Measurements from ENCODE around the gene FAM227B.
A peak's percentile ranks its signal among the peaks of the same experiment; 100 is the strongest.
"Not testable (repeated sequence)": the region's sequence is repeated elsewhere in the genome, so short reads cannot be mapped to it uniquely, and the experiment has no call there.

The FAM227B gene

GRCh38 chr15:49620658-49621368 lies at the start of gene FAM227B, which contains the start of gene DTWD1:
Gene FAM227B, minus strand, starts transcription at chr15:49620818. Its CDS starts 5,647 bp downstream, at chr15:49615171.
Gene DTWD1, plus strand, starts transcription at chr15:49621048. Its CDS starts 4,120 bp downstream, at chr15:49625168.
- Mint-ChIP-seq H3K27me3 (no peaks in the 10 kb centered on the region), H3K4me1 (ENCODE audit: low read depth) (peaks cover 41% of the 10 kb centered on the region)

DNA sequence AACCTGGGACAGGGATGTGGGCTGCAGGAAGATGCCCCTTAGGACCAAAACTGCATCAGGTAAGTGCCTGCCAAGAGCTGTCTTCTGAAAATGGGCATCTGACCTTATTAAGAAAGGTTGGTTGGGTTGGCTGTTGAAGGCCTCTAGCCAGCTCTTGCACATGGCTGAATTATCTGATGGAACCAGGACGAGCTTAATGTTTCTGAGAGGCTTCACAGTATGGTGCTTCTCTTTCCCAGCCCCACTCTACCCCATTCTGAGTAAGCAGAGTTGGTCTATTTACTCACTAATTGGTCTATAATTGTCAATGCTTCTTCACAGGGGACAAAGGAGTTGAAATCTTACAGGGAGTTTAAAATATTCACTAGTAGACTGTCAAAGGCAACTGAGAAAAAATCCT lies 48.7 kb upstream of the FAM227B start:
- Mint-ChIP-seq H3K4me1 (ENCODE audit: low read depth) (no peaks in the 10 kb centered on the region), H3K27me3 (peaks cover 13% of the 10 kb centered on the region), H3K9me3 (no peaks in the 10 kb centered on the region), H3K27ac (no peak overlapping the region), H3K4me3 (no peak overlapping the region), H3K36me3 (ENCODE audit: low read depth) (no peaks in the 10 kb centered on the region)

More at GRCh38 chr15:49620658-49621368, at the start of gene FAM227B, which contains the start of gene DTWD1:
- Mint-ChIP-seq H3K27ac (peak within 1 kb of the TSS; percentile 96), H3K9me3 (peaks cover 7% of the 10 kb centered on the region), H3K4me3 (peak within 1 kb of the TSS; percentile 96), H3K36me3 (ENCODE audit: low read depth) (peaks cover 24% of the 10 kb centered on the region)

DNA sequence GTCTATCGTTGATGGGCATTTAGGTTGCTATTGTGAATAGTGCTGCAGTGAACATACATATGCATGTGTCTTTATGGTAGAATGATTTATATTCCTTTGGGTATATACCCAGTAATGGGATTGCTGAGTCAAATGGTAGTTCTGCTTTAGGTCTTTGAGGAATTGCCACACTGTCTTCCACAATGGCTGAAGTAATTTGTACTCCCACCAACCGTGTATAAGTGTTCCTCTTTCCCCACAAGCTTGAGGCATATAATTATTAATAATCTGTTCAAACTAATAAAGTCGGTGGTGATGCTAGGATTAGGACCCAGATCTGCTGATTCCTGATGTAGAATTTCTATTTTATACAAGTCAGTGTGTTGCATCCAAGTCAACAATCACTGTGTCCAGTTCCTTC lies 45.9 kb upstream of the FAM227B start:
- peaks cover 18% of the 10 kb centered on the region for H3K27me3 Mint-ChIP-seq
- not testable (repeated sequence) for H3K4me3 Mint-ChIP-seq; H3K27ac Mint-ChIP-seq; H3K36me3 Mint-ChIP-seq (ENCODE audit: low read depth); H3K9me3 Mint-ChIP-seq; H3K4me1 Mint-ChIP-seq (ENCODE audit: low read depth)

DNA sequence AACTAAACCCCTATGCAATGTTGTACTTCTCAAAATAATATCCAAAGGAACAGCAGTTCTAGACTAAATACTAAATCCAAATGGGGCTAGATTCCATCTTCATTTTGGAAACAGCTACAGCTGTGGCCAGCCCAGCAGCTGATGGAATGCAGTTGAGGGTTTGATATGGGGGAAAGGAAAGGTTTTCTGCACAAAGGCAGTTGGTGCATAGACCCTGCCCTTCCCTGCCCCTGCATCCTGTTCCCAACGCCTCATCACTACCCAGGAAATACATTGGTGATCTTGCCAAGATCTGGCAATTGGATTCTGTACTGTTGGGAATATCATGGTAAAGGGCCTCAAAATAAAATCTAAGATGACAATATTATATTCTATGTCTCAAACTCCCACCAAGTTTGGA lies 44.1 kb upstream of the FAM227B start:
- Mint-ChIP-seq H3K9me3 (no peaks in the 10 kb centered on the region), H3K27ac (no peak overlapping the region), H3K4me1 (ENCODE audit: low read depth) (no peaks in the 10 kb centered on the region), H3K27me3 (peaks cover 27% of the 10 kb centered on the region), H3K4me3 (no peak overlapping the region), H3K36me3 (ENCODE audit: low read depth) (no peaks in the 10 kb centered on the region)

DNA sequence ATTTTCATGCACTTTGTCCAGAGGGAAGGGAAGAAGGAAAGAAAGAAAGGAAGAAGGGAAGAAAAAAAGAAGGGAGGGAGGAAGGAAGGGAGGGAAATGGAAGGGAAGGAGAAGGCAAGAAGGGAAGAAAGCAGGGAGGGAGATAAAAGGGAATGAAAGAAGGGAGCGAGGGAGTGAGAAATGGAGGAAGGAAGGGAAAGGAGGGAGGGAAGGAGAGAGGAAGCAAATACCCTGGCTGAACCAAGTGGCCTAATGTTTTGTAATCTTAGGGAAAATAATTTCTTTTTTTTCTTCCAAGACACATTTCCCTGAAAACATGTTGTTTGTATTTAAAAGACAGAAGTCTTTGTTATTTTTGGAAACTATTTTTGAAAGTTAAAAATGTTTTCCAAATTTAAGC lies 36.1 kb upstream of the FAM227B start:
- Mint-ChIP-seq H3K4me1 (ENCODE audit: low read depth) (no peaks in the 10 kb centered on the region), H3K4me3 (no peak overlapping the region), H3K27ac (no peak overlapping the region), H3K27me3 (peaks cover 19% of the 10 kb centered on the region), H3K36me3 (ENCODE audit: low read depth) (no peaks in the 10 kb centered on the region), H3K9me3 (peaks cover 30% of the 10 kb centered on the region)

DNA sequence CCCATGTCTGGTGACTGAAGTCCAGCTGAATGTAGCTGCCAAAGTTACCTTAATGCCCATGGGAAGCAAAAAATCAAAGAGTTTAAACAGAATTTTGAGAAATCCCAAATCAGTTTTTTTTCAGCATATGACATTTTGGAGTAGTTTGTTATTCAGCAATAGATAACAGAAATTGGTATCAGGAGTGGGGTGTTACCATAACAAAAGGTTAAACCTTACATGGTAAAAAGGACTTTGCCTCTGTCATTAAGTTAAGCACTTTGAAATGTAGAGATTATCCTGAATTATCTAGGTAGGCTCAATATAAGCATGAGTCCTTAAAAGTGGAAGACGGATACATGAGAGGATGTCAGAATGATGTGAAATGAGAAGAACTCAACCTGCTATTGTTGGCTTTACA lies 32.3 kb upstream of the FAM227B start:
- no peaks in the 10 kb centered on the region for H3K4me1 Mint-ChIP-seq (ENCODE audit: low read depth)
- peaks cover 24% of the 10 kb centered on the region for H3K9me3 Mint-ChIP-seq
- peaks cover 2% of the 10 kb centered on the region for H3K27me3 Mint-ChIP-seq
- H3K27ac Mint-ChIP-seq: no peak overlapping the region
- H3K36me3 Mint-ChIP-seq (ENCODE audit: low read depth): no peaks in the 10 kb centered on the region
- H3K4me3 Mint-ChIP-seq: no peak overlapping the region

GRCh38 chr15:49650676-49651075 lies 30.1 kb upstream of the FAM227B start:
- H3K27ac Mint-ChIP-seq: no peak overlapping the region
- H3K4me1 Mint-ChIP-seq (ENCODE audit: low read depth): no peaks in the 10 kb centered on the region
- no peaks in the 10 kb centered on the region for H3K27me3 Mint-ChIP-seq
- H3K4me3 Mint-ChIP-seq: no peak overlapping the region
- peaks cover 25% of the 10 kb centered on the region for H3K9me3 Mint-ChIP-seq
- peaks cover 4% of the 10 kb centered on the region for H3K36me3 Mint-ChIP-seq (ENCODE audit: low read depth)

GRCh38 chr15:49649987-49650386 lies 29.4 kb upstream of the FAM227B start:
- Mint-ChIP-seq H3K4me1 (ENCODE audit: low read depth) (no peaks in the 10 kb centered on the region), H3K36me3 (ENCODE audit: low read depth) (peaks cover 8% of the 10 kb centered on the region), H3K4me3 (no peak overlapping the region)

GRCh38 chr15:49646891-49647290 lies 26.3 kb upstream of the FAM227B start:
- H3K4me3 Mint-ChIP-seq: no peak overlapping the region
- H3K4me1 Mint-ChIP-seq (ENCODE audit: low read depth): no peaks in the 10 kb centered on the region
- H3K27me3 Mint-ChIP-seq: no peaks in the 10 kb centered on the region
- H3K27ac Mint-ChIP-seq: no peak overlapping the region
- peaks cover 25% of the 10 kb centered on the region for H3K36me3 Mint-ChIP-seq (ENCODE audit: low read depth)
- H3K9me3 Mint-ChIP-seq: peaks cover 3% of the 10 kb centered on the region

More at GRCh38 chr15:49649987-49650386, 29.4 kb upstream of the FAM227B start:
- H3K27ac Mint-ChIP-seq: no peak overlapping the region
- no peaks in the 10 kb centered on the region for H3K27me3 Mint-ChIP-seq
- H3K9me3 Mint-ChIP-seq: peaks cover 25% of the 10 kb centered on the region

- Mint-ChIP-seq H3K27me3 (no peaks in the 10 kb centered on the region), H3K27ac (no peak overlapping the region), H3K9me3 (peaks cover 3% of the 10 kb centered on the region), H3K36me3 (ENCODE audit: low read depth) (peaks cover 30% of the 10 kb centered on the region), H3K4me1 (ENCODE audit: low read depth) (no peaks in the 10 kb centered on the region), H3K4me3 (no peak overlapping the region)
Measured at GRCh38 chr15:49645941-49646340, 25.3 kb upstream of the FAM227B start.

DNA sequence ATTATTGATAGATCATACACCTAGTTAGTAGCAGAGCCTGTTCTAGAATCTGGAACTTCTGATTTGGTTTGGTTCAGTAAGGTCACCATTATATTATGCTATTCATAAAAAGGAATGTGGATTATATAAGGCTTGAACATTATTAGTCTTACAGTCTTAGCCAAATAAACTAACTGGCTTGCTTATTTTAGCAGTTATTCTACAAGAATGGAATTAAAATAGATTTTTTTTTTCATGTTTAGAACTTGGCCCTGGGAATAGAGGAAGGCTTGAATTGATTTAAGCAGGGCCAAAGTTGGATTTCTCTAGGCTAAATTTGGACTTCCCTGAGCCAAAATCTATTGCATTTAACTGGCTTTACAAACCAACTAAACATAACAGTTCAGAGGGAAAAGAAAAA lies 24.7 kb upstream of the FAM227B start:
- Mint-ChIP-seq H3K4me1 (ENCODE audit: low read depth) (no peaks in the 10 kb centered on the region), H3K36me3 (ENCODE audit: low read depth) (peaks cover 34% of the 10 kb centered on the region), H3K27me3 (no peaks in the 10 kb centered on the region), H3K9me3 (peaks cover 3% of the 10 kb centered on the region), H3K27ac (no peak overlapping the region), H3K4me3 (no peak overlapping the region)

DNA sequence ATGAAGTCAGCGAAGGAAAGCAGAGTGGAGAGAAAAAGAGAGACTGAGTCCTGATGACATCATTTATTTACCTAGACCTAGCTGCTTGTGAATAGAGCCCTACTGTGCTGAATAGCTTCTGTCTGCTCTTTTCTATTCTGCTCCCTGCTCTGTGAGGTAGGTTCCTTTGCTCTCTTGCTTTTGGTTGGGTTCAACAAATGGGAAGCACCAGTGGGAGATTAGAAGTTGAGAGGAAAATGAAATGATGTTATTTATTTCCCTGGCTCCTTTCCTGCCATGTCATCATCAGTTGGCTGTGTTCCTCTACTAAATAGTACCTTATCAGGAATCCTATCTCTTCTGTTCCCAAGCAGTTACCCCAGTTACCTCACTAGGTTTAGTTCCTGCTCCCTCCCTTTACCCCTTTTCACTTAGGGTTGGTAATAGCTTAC lies 23.8 kb upstream of the FAM227B start:
- H3K27me3 Mint-ChIP-seq: no peaks in the 10 kb centered on the region
- peaks cover 3% of the 10 kb centered on the region for H3K9me3 Mint-ChIP-seq
- peaks cover 34% of the 10 kb centered on the region for H3K36me3 Mint-ChIP-seq (ENCODE audit: low read depth)
- H3K4me3 Mint-ChIP-seq: no peak overlapping the region
- H3K27ac Mint-ChIP-seq: no peak overlapping the region
- H3K4me1 Mint-ChIP-seq (ENCODE audit: low read depth): no peaks in the 10 kb centered on the region

- Mint-ChIP-seq H3K4me1 (ENCODE audit: low read depth) (peaks cover 3% of the 10 kb centered on the region), H3K4me3 (no peak overlapping the region), H3K27ac (no peak overlapping the region), H3K36me3 (ENCODE audit: low read depth) (peaks cover 45% of the 10 kb centered on the region), H3K9me3 (no peaks in the 10 kb centered on the region), H3K27me3 (no peaks in the 10 kb centered on the region)
Measured at GRCh38 chr15:49637857-49638256, 17.2 kb upstream of the FAM227B start.

DNA sequence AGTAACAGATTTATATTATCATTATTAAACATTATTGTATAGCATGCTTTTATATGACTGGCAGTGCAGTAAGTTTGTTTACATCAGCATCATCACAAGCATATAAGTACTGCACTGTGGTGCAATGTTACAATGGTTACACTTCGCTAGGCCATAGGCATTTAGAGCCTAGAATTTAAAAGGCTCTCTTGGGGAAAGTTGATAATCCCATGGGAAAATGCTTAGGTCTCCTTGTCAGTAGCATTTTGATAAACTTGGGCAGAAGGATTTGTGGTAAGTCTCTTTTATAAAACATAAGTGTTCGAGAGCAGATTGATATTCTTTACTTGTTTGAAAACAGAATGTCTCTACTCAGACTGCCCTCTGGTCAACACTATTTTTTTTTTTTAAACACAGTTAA lies 7.8 kb upstream of the FAM227B start:
- no peak overlapping the region for H3K27ac Mint-ChIP-seq
- H3K4me3 Mint-ChIP-seq: no peak overlapping the region
- no peaks in the 10 kb centered on the region for H3K27me3 Mint-ChIP-seq
- peaks cover 7% of the 10 kb centered on the region for H3K4me1 Mint-ChIP-seq (ENCODE audit: low read depth)
- peaks cover 42% of the 10 kb centered on the region for H3K36me3 Mint-ChIP-seq (ENCODE audit: low read depth)
- H3K9me3 Mint-ChIP-seq: peaks cover 7% of the 10 kb centered on the region

DNA sequence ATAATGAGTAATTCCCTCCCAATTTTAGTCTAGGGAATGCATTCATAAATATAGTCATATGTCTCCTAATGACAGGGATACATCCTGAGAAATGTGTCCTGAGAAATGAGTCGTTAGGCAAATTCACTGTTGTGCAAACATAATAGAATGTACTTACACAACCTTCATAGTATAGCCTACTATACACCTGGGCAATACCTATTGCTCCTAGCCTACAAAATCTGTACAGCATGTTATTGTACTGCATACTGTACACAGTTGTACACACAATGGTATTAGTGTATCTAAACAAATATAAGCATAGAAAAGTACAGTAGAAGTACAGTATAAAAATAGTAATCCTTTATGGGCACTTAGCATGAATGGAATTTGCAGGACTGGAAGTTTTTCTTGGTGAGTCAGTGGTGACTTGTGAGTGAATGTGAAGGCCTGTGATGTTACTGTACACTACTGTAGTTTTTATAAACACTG lies 6.8 kb upstream of the FAM227B start:
- peaks cover 7% of the 10 kb centered on the region for H3K9me3 Mint-ChIP-seq
- peaks cover 16% of the 10 kb centered on the region for H3K4me1 Mint-ChIP-seq (ENCODE audit: low read depth)
- no peak overlapping the region for H3K4me3 Mint-ChIP-seq
- H3K36me3 Mint-ChIP-seq (ENCODE audit: low read depth): peaks cover 43% of the 10 kb centered on the region
- H3K27me3 Mint-ChIP-seq: no peaks in the 10 kb centered on the region
- no peak overlapping the region for H3K27ac Mint-ChIP-seq

Measured in stimulated activated naive CD8-positive, alpha-beta T cell treated with anti-CD3 and anti-CD28 coated beads, Interleukin-15, Interleukin-2, amounts not matched to agents 100 ng/mL and 50 ng/mL, for 24 hours (primary cell).